A673 (cell line): ENCODE results near the gene RC3H2.

Experiments used
- CTCF ChIP-seq: fragments of 300-800, 200-600 bp; sonication (generic); conservative IDR thresholded peaks from 2 replicates; pipeline ENCODE4 v1.5.1; 2017; ENCODE audit warnings: low read depth, mild to moderate bottlenecking, antibody characterized with exemption, low read length, moderate library complexity, mixed read lengths
- EZH2 ChIP-seq: fragments of 200-600 bp; sonication (generic); IDR thresholded peaks from 2 replicates; pipeline ENCODE4 v1.6.1; 2017; ENCODE audit warnings: borderline replicate concordance, low read depth, mild to moderate bottlenecking, mixed read lengths, antibody characterized with exemption, low read length; ENCODE audit not compliant: poor library complexity, severe bottlenecking

DNA sequence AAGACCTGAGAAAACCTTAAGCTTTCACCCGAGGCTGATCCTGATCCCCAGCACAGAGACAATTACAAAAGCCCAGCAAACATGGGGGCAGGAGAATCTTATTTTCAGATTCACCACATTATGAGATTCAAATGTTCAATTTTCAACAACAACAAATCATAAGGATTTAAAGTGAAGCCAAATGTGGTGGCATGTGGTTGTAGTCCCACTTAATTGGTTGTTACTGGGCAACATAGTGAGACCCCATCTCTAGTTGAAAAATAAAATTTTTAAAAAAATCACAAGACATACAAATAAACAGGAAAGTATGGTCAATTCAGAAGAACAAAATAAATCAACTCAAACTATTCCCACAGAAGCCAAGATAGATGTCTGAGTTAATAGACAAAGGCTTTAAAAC, 31.7 kb upstream of the RC3H2 start:
- no peak for TF ChIP-seq CTCF
- no peak for TF ChIP-seq EZH2
